Lower leg skin (tissue), 4 donors: Measurements from ENCODE around the gene KLC4. TPM values are rescaled to one million over a fixed set of nuclear protein-coding genes. Genes with fewer than 3 reads are reported as not detected.

Source experiments
- DNase-seq, 2 donors: peaks; one replicate each; pipeline ENCODE4 v3.0.0-alpha.2; 2019; ENCODE audit warnings: low spot score in 2 of 2
- H3K4me3 ChIP-seq: fragments of 200-600 bp; sonication (generic); 2 replicates; pipeline ENCODE4 v1.5.1; 2017; ENCODE audit warnings: mild to moderate bottlenecking, low read depth; ENCODE audit not compliant: poor library complexity, severe bottlenecking
- CTCF ChIP-seq, 3 donors: fragments of 450-650 bp; IDR thresholded peaks; one replicate each; pipeline ENCODE4 v1.5.1; 2016; ENCODE audit warnings: antibody characterized with exemption in 3 of 3, mild to moderate bottlenecking in 3 of 3, moderate library complexity in 2 of 3
- POLR2A ChIP-seq, 2 donors: fragments of 450-650 bp; IDR thresholded peaks; one replicate each; pipeline ENCODE4 v1.6.1; 2016 to 2017; ENCODE audit warnings: antibody characterized with exemption in 2 of 2, mild to moderate bottlenecking in 1 of 2, moderate library complexity in 1 of 2
- WGBS, 2 donors: methylation state at CpG; one replicate each; pipeline ENCODE4 v1.1.5; 2018; 5-methylcytosine and 5-hydroxymethylcytosine counted together
- intact Hi-C: fragments of 100-400 bp; cut with DNase I; formaldehyde crosslinking; loops from one replicate; pipeline ENCODE4 v1.15.0; 2023; ENCODE audit warnings: low total_unique reads
- total RNA-seq, 4 donors: library from RNA; depleted of rRNA; stranded (reverse); fragments of >200 nt; gene quantifications; one replicate each; pipeline ENCODE4 v1.1.0, GENCODE V29; 2016

Gene KLC4
- total RNA-seq, 4 donors from 2014 or later, result 18.0 to 25.7 (median 21.3) TPM

DNA sequence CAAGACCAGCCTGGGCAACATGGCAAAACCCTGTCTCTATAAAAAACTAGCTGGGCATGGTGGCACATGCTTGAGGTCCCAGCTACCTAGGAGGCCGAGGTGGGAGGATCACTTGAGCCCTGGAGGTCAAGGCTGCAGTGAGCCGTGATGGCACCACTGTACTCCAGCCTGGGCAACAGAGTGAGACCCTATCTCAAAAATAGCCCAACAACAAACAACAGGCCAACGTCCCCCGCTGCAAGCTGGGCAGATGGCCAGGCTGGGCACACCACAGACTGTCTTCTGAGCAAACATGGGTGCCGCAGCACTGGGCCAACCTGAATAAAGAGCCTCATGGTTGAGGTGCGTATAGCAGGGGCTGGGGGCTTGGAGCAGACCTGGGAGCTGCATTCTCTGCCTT lies 65.0 kb downstream of the KLC4 start:
- no peak overlapping the region for H3K4me3 ChIP-seq
- DNase-seq, result no peak
- WGBS, 2 donors, result 72 to 81% methylated on average over 5 to 6 of the region's 6 CpGs
- intact Hi-C loops, result no loop called here
- TF ChIP-seq CTCF (IDR thresholded peaks at IDR 0.05) (no peak), POLR2A (IDR thresholded peaks at IDR 0.05) (no peak)

Other genes with a start within 250 kb of the KLC4 start
- gene RPL7L1, start 180.0 kb upstream of the KLC4 start, total RNA-seq, result 10 to 100 TPM; 73.4 to 95.9 (median 80.9) TPM
- not detected for gene PTCRA, start 143.6 kb upstream of the KLC4 start, total RNA-seq
- 10 to 100 TPM; 15.6 to 28.9 (median 19.7) TPM for gene CNPY3, start 130.2 kb upstream of the KLC4 start, total RNA-seq
- gene GNMT, start 98.9 kb upstream of the KLC4 start, total RNA-seq, result 1 to 10 TPM in 1 of 4 donors, under 1 TPM in 3; 0.25 to 1.4 (median 0.60) TPM
- gene PEX6, start 80.5 kb upstream of the KLC4 start, total RNA-seq, result 10 to 100 TPM; 13.9 to 37.6 (median 25.7) TPM
- gene PPP2R5D, start 75.1 kb upstream of the KLC4 start, total RNA-seq, result 10 to 100 TPM; 26.3 to 49.4 (median 40.8) TPM
- gene MEA1, start 45.7 kb upstream of the KLC4 start, total RNA-seq, result 10 to 100 TPM; 59.5 to 99.9 (median 77.5) TPM
- 10 to 100 TPM; 75.1 to 84.7 (median 79.6) TPM for gene KLHDC3, start 45.4 kb upstream of the KLC4 start, total RNA-seq
- 10 to 100 TPM; 38.5 to 61.9 (median 56.7) TPM for gene RRP36, start 38.0 kb upstream of the KLC4 start, total RNA-seq
- 10 to 100 TPM; 11.8 to 18.2 (median 13.6) TPM for gene CUL7, start 5.8 kb upstream of the KLC4 start, total RNA-seq
- gene MRPL2, start 197 bp upstream of the KLC4 start, total RNA-seq, result 10 to 100 TPM; 19.0 to 37.9 (median 27.3) TPM
- gene PTK7, start 16.7 kb downstream of the KLC4 start, total RNA-seq, result 10 to 100 TPM; 40.9 to 51.9 (median 49.7) TPM
- 10 to 100 TPM; 14.8 to 25.8 (median 25.5) TPM for gene SRF, start 111.6 kb downstream of the KLC4 start, total RNA-seq
- 10 to 100 TPM; 38.7 to 64.4 (median 47.4) TPM for gene CUL9, start 122.6 kb downstream of the KLC4 start, total RNA-seq
- 10 to 100 TPM; 48.5 to 77.0 (median 61.2) TPM for gene DNPH1, start 169.8 kb downstream of the KLC4 start, total RNA-seq
- under 1 TPM in 1 of 4 donors, not detected in 3; 0.08 TPM for gene TTBK1, start 183.8 kb downstream of the KLC4 start, total RNA-seq
- gene SLC22A7, start 238.6 kb downstream of the KLC4 start, total RNA-seq, result not detected
- gene CRIP3, start 249.2 kb downstream of the KLC4 start, total RNA-seq, result 1 to 10 TPM in 1 of 4 donors, under 1 TPM in 1, not detected in 2; 0.30 to 4.5 TPM